SK-N-SH treated with all-trans-retinoic acid at 6 μM for 48 hours (cell line): ENCODE results near the gene KLF6.

Experiments
- ATAC-seq: fragments of 200-7000 bp; cut with Tn5 transposase; 3 replicates; pipeline ENCODE4 v1.9.1; 2020; ENCODE audit warnings: mild to moderate bottlenecking, moderate library complexity
- BACH2 ChIP-seq: fragments of 250-450 bp; sonication (Bioruptor Pico); IDR thresholded peaks from 2 replicates; pipeline ENCODE4 v1.9.0; 2021; ENCODE audit warnings: mild to moderate bottlenecking, borderline replicate concordance
- CREB5 ChIP-seq: fragments of 250-450 bp; sonication (Bioruptor Pico); IDR thresholded peaks from 2 replicates; pipeline ENCODE4 v1.5.1; 2020; ENCODE audit warnings: low read depth, mild to moderate bottlenecking, moderate library complexity
- CSDC2 ChIP-seq: fragments of 250-450 bp; sonication (Bioruptor Pico); IDR thresholded peaks from 2 replicates; pipeline ENCODE4 v1.5.0; 2020; ENCODE audit warnings: mild to moderate bottlenecking, moderate library complexity
- CSRNP3 ChIP-seq: fragments of 250-450 bp; sonication (Bioruptor Pico); IDR thresholded peaks from 2 replicates; pipeline ENCODE4 v1.5.1; 2021; ENCODE audit warnings: mild to moderate bottlenecking, moderate library complexity
- ESRRG ChIP-seq: fragments of 250-450 bp; sonication (Bioruptor Pico); IDR thresholded peaks from 2 replicates; pipeline ENCODE4 v1.6.1; 2021; ENCODE audit warnings: mild to moderate bottlenecking
- GLIS3 ChIP-seq: fragments of 250-450 bp; sonication (Bioruptor Pico); IDR thresholded peaks from 2 replicates; pipeline ENCODE4 v1.5.0; 2020; ENCODE audit warnings: mild to moderate bottlenecking, moderate library complexity
- ISL1 ChIP-seq: fragments of 250-450 bp; sonication (Bioruptor Pico); IDR thresholded peaks from 2 replicates; pipeline ENCODE4 v2.1.2; 2022; ENCODE audit warnings: mild to moderate bottlenecking, moderate library complexity
- OSR1 ChIP-seq: fragments of 250-450 bp; sonication (Bioruptor Pico); IDR thresholded peaks from 2 replicates; pipeline ENCODE4 v1.8.0; 2022; ENCODE audit warnings: moderate library complexity, mild to moderate bottlenecking, inconsistent platforms
- PATZ1 ChIP-seq: fragments of 250-450 bp; sonication (Bioruptor Pico); IDR thresholded peaks from 2 replicates; pipeline ENCODE4 v1.8.0; 2020; ENCODE audit warnings: mild to moderate bottlenecking, moderate library complexity, borderline replicate concordance
- POU6F1 ChIP-seq: fragments of 250-450 bp; sonication (Bioruptor Pico); IDR thresholded peaks from 2 replicates; pipeline ENCODE4 v1.8.0; 2021; ENCODE audit warnings: low read depth, mild to moderate bottlenecking, moderate library complexity, borderline replicate concordance
- PPARA ChIP-seq: fragments of 250-450 bp; sonication (Bioruptor Pico); IDR thresholded peaks from 2 replicates; pipeline ENCODE4 v1.5.0; 2020; ENCODE audit warnings: mild to moderate bottlenecking, borderline replicate concordance
- RARB ChIP-seq: fragments of 250-450 bp; sonication (Bioruptor Pico); IDR thresholded peaks from 2 replicates; pipeline ENCODE4 v1.8.0; 2021; ENCODE audit warnings: mild to moderate bottlenecking, moderate library complexity
- SNAI2 ChIP-seq: fragments of 250-450 bp; sonication (Bioruptor Pico); IDR thresholded peaks from 2 replicates; pipeline ENCODE4 v1.5.0; 2020; ENCODE audit warnings: mild to moderate bottlenecking, moderate library complexity
- TCF4 ChIP-seq: fragments of 250-450 bp; sonication (Bioruptor Pico); IDR thresholded peaks from 2 replicates; pipeline ENCODE4 v1.8.0; 2021; ENCODE audit warnings: mild to moderate bottlenecking, moderate library complexity, borderline replicate concordance
- TSHZ2 ChIP-seq: fragments of 250-450 bp; sonication (Bioruptor Pico); IDR thresholded peaks from 2 replicates; pipeline ENCODE4 v1.5.0; 2020; ENCODE audit warnings: mild to moderate bottlenecking, moderate library complexity
- ZC3H10 ChIP-seq: fragments of 250-450 bp; sonication (Bioruptor Pico); IDR thresholded peaks from 2 replicates; pipeline ENCODE4 v1.5.1; 2021; ENCODE audit warnings: mild to moderate bottlenecking, moderate library complexity
- ZFP3 ChIP-seq: fragments of 250-450 bp; sonication (Bioruptor Pico); IDR thresholded peaks from 2 replicates; pipeline ENCODE4 v1.5.0; 2020; ENCODE audit warnings: mild to moderate bottlenecking, moderate library complexity
- ZFP30 ChIP-seq: fragments of 450-650 bp; formaldehyde crosslinking; IDR thresholded peaks from 2 replicates; pipeline ENCODE4 v1.5.0; 2022; ENCODE audit warnings: mild to moderate bottlenecking, moderate library complexity
- ZNF565 ChIP-seq: fragments of 450-650 bp; formaldehyde crosslinking; conservative IDR thresholded peaks from 2 replicates; pipeline ENCODE4 v1.5.0; 2020; ENCODE audit warnings: low read depth, mild to moderate bottlenecking, moderate library complexity
- ZNF70 ChIP-seq: fragments of 450-650 bp; formaldehyde crosslinking; IDR thresholded peaks from 2 replicates; pipeline ENCODE4 v1.5.0; 2020; ENCODE audit warnings: mild to moderate bottlenecking, moderate library complexity
- ZNF8 ChIP-seq: fragments of 450-650 bp; formaldehyde crosslinking; IDR thresholded peaks from 2 replicates; pipeline ENCODE4 v1.5.0; 2020; ENCODE audit warnings: mild to moderate bottlenecking, moderate library complexity

The KLF6 gene

GRCh38 chr10:3761904-3762303, 23.1 kb downstream of the KLF6 start:
- TF ChIP-seq PPARA (CRISPR knock-in tag) (no peak), ZFP30 (CRISPR knock-in tag) (no peak), ESRRG (no peak), CREB5 (CRISPR knock-in tag) (no peak), POU6F1 (CRISPR knock-in tag) (no peak), TSHZ2 (CRISPR knock-in tag) (no peak), ZC3H10 (CRISPR knock-in tag) (no peak), SNAI2 (no peak), ZNF8 (CRISPR knock-in tag) (no peak), PATZ1 (no peak), BACH2 (CRISPR knock-in tag) (no peak)
- TF ChIP-seq, all 23 proteins: peak for 0
- no peak for ATAC-seq

GRCh38 chr10:3761021-3761686, 23.9 kb downstream of the KLF6 start:
- ATAC-seq, result no peak
- TF ChIP-seq ZFP3 (CRISPR knock-in tag), result no peak
- TF ChIP-seq BACH2 (CRISPR knock-in tag), result no peak
- no peak for TF ChIP-seq ISL1 (CRISPR knock-in tag)
- no peak for TF ChIP-seq PPARA (CRISPR knock-in tag)
- TF ChIP-seq GLIS3 (CRISPR knock-in tag), result no peak
- no peak for TF ChIP-seq ZC3H10 (CRISPR knock-in tag)
- TF ChIP-seq PATZ1, result no peak
- TF ChIP-seq ZNF70 (CRISPR knock-in tag), result no peak
- TF ChIP-seq CSRNP3, result no peak
- no peak for TF ChIP-seq ZNF565 (CRISPR knock-in tag)
- no peak for TF ChIP-seq SNAI2
- TF ChIP-seq TSHZ2 (CRISPR knock-in tag), result no peak
- TF ChIP-seq TCF4 (CRISPR knock-in tag), result no peak
- no peak for TF ChIP-seq RARB
- no peak for TF ChIP-seq POU6F1 (CRISPR knock-in tag)
- TF ChIP-seq CREB5 (CRISPR knock-in tag), result no peak
- no peak for TF ChIP-seq CSDC2
- no peak for TF ChIP-seq OSR1 (CRISPR knock-in tag)
- no peak for TF ChIP-seq ZNF8 (CRISPR knock-in tag)
